Neutrophil (primary cell): ENCODE results near the gene HMGB2.

ENCODE experiments used
- H3K27ac ChIP-seq: fragments of 200-600 bp; sonication (generic); 2 replicates; pipeline ENCODE4 v1.5.1; 2016; ENCODE audit warnings: mild to moderate bottlenecking, moderate library complexity
- H3K27me3 ChIP-seq: fragments of 200-600 bp; sonication (generic); 2 replicates; pipeline ENCODE4 v1.6.0; 2016; ENCODE audit warnings: mild to moderate bottlenecking
- H3K36me3 ChIP-seq: fragments of 200-600 bp; sonication (generic); 2 replicates; pipeline ENCODE4 v1.5.1; 2017
- H3K4me1 ChIP-seq, 2 experiments: fragments of 200-600 bp in 1 of 2; sonication (generic) in 1 of 2; 1 replicate in 1 of 2; 2 replicates in 1 of 2; pipeline versions ENCODE4 v1.5.1 to v1.6.1; 2013 to 2016; ENCODE audit warnings: low read depth in 1 of 2, low read length in 1 of 2, mild to moderate bottlenecking in 1 of 2, moderate library complexity in 1 of 2; ENCODE audit not compliant: control insufficient read depth in 1 of 2, insufficient read depth in 1 of 2
- H3K4me3 ChIP-seq, 2 experiments: fragments of 200-600 bp in 1 of 2; sonication (generic) in 1 of 2; 1 replicate in 1 of 2; 2 replicates in 1 of 2; pipeline ENCODE4 v1.5.1; 2013 to 2016; ENCODE audit warnings: low read depth in 1 of 2, low read length in 1 of 2, mild to moderate bottlenecking in 1 of 2, moderate library complexity in 1 of 2
- H3K9me3 ChIP-seq: fragments of 200-600 bp; sonication (generic); 2 replicates; pipeline ENCODE4 v1.5.1; 2016
- TF ChIP-seq, protein P1 (sequence below): fragments of 200-600 bp; sonication (generic); IDR thresholded peaks from 2 replicates; pipeline ENCODE4 v1.5.1; 2016; ENCODE audit warnings: antibody characterized with exemption

The HMGB2 gene

GRCh38 chr4:173317004-173317403, 17.2 kb downstream of the HMGB2 start:
- Histone ChIP-seq H3K27me3 (no peaks in the 10 kb centered on the region), H3K4me3 (no peak overlapping the region), H3K4me1 (peaks cover 13% of the 10 kb centered on the region in 2 experiments), H3K27ac (no peak overlapping the region), H3K9me3 (no peaks in the 10 kb centered on the region), H3K36me3 (peaks cover 76% of the 10 kb centered on the region)
- TF ChIP-seq, protein P1, sequence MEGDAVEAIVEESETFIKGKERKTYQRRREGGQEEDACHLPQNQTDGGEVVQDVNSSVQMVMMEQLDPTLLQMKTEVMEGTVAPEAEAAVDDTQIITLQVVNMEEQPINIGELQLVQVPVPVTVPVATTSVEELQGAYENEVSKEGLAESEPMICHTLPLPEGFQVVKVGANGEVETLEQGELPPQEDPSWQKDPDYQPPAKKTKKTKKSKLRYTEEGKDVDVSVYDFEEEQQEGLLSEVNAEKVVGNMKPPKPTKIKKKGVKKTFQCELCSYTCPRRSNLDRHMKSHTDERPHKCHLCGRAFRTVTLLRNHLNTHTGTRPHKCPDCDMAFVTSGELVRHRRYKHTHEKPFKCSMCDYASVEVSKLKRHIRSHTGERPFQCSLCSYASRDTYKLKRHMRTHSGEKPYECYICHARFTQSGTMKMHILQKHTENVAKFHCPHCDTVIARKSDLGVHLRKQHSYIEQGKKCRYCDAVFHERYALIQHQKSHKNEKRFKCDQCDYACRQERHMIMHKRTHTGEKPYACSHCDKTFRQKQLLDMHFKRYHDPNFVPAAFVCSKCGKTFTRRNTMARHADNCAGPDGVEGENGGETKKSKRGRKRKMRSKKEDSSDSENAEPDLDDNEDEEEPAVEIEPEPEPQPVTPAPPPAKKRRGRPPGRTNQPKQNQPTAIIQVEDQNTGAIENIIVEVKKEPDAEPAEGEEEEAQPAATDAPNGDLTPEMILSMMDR = no peak

- H3K36me3 ChIP-seq = peaks cover 76% of the 10 kb centered on the region
- no peaks in the 10 kb centered on the region for H3K27me3 ChIP-seq
- no peak overlapping the region for H3K4me3 ChIP-seq
- H3K27ac ChIP-seq = no peak overlapping the region
- TF ChIP-seq, protein P1 = no peak
- H3K9me3 ChIP-seq = no peaks in the 10 kb centered on the region
- H3K4me1 ChIP-seq = peaks cover 10 to 12% of the 10 kb centered on the region in 2 experiments
These were observed 18.1 kb downstream of the HMGB2 start for GRCh38 chr4:173316060-173316459.

DNA sequence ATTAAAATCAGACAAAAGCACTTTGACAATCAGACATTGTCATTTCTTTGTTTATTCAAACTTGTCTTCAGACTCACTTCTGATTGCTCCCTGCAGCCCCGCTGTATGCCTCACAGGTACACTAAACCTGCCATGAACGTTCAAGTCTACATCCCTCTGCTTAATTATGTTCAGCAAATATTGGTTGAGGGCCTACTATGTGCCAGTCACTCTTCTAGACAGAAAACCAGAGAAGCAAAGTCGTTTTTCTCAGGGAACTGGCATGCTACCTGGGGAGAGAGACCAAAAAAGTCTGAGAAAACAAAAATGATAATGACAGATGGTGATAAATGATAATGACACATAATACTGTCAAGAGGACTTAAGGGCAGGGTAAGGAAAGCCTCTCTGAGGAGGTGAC, 19.4 kb downstream of the HMGB2 start:
- H3K9me3 ChIP-seq = no peaks in the 10 kb centered on the region
- H3K27ac ChIP-seq = no peak overlapping the region
- H3K36me3 ChIP-seq = peaks cover 81% of the 10 kb centered on the region
- H3K4me3 ChIP-seq = no peak overlapping the region
- TF ChIP-seq, protein P1 = no peak
- no peaks in the 10 kb centered on the region for H3K27me3 ChIP-seq
- peaks cover 7 to 12% of the 10 kb centered on the region in 2 experiments for H3K4me1 ChIP-seq

DNA sequence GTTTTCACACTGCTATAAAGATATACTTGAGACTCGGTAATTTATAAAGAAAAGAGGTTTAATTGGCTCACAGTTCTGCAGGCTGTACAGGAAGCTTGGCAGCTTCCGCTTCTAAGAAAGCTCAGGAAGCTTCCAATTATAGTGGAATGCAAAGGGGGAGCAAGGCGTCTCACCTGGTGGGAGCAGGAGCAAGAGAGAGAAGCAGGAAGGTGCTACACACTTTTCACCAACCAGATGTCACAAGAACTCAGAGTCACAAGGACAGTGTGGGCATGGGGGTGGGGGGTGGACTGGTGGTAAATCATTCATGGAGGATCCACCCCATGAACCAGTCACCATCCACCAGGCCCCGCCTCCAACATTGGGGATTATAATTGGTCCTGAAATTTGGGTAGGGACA, 22.8 kb downstream of the HMGB2 start:
- peaks cover 0 to 3% of the 10 kb centered on the region in 2 experiments for H3K4me1 ChIP-seq

DNA sequence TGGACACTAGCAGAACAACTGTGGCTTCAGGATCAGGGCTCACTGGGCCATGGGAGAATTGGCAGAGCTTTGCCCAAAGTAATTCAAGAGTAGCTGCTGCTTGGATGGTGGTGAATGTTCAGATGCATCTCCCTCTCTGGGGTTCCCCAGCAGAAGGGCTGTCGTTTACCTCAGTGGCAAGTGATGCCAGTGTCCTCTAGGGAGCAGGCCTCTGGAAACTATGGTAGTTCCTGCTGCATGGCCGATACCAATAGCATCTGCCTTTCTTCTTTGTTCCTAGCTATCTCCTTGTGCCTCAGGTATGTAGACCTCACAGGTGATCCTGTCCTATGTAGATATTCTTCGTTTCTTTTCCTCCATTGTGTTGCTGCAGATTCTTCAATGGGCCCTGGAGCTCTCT, 26.4 kb downstream of the HMGB2 start:
- Histone ChIP-seq H3K36me3 (peaks cover 72% of the 10 kb centered on the region), H3K27ac (no peak overlapping the region), H3K27me3 (no peaks in the 10 kb centered on the region), H3K4me3 (no peak overlapping the region), H3K4me1 (no peaks in the 10 kb centered on the region), H3K9me3 (no peaks in the 10 kb centered on the region)
- TF ChIP-seq, protein P1 = no peak

More for the DNA sequence above, 22.8 kb downstream of the HMGB2 start:
- peaks cover 84% of the 10 kb centered on the region for H3K36me3 ChIP-seq
- no peak overlapping the region for H3K4me3 ChIP-seq
- H3K27ac ChIP-seq = no peak overlapping the region
- H3K9me3 ChIP-seq = no peaks in the 10 kb centered on the region
- no peaks in the 10 kb centered on the region for H3K27me3 ChIP-seq
- TF ChIP-seq, protein P1 = no peak
